SK-N-SH treated with all-trans-retinoic acid at 6 μM for 48 hours (cell line): Measurements from ENCODE around the gene MIB2.
"Not testable (repeated sequence)": the region's sequence is repeated elsewhere in the genome, so short reads cannot be mapped to it uniquely, and the experiment has no call there.

Experiments
- TOX ChIP-seq: fragments of 250-450 bp; sonication (Bioruptor Pico); IDR thresholded peaks from 2 replicates; pipeline ENCODE4 v1.8.0; 2021; ENCODE audit warnings: mild to moderate bottlenecking, moderate library complexity, borderline replicate concordance
- ZFP3 ChIP-seq: fragments of 250-450 bp; sonication (Bioruptor Pico); IDR thresholded peaks from 2 replicates; pipeline ENCODE4 v1.5.0; 2020; ENCODE audit warnings: mild to moderate bottlenecking, moderate library complexity

DNA sequence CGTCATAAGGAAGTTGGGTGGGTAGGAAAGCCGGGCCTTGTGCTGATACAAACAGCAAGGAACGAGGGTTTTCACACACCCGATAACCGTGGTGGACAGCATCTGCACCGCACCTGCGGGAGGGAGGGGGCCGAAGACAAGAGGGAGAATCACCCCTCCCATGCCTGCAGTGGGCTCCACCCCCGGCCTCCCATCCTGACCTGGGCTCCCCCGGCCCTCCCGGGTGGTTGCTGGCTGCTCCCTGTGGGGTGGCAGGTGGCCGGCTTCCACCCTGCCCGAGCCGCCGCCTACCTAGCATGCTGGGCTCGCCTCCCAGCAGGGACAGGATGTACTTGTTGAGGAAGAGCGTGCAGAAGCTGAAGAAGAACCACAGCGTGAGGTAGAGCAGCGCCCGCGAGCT is 60.8 kb downstream of the MIB2 start:
- not testable (repeated sequence) for TF ChIP-seq ZFP3, TOX (CRISPR knock-in tag)
